Smooth muscle cell (in vitro differentiated cells): ENCODE results near the gene DDX20. TPM values are rescaled to one million over a fixed set of nuclear protein-coding genes. Genes with fewer than 3 reads are reported as not detected.

Experiments used
- DNase-seq: peaks from one replicate; lab custom pipeline; 2025; ENCODE audit not compliant: unreplicated experiment; lab: John Stamatoyannopoulos, UW
- H2AFZ ChIP-seq: fragments of 200-600 bp; sonication (generic); 2 replicates; pipeline ENCODE4 v1.6.0; 2016; ENCODE audit warnings: antibody characterized with exemption, low read depth, mild to moderate bottlenecking
- H3F3A ChIP-seq: fragments of 200-600 bp; sonication (generic); 2 replicates; pipeline ENCODE4 v1.6.0; 2017; ENCODE audit warnings: antibody characterized with exemption, low read depth
- H3K27ac ChIP-seq: fragments of 200-600 bp; sonication (generic); 2 replicates; pipeline ENCODE4 v1.5.1; 2016; ENCODE audit warnings: low read depth, mild to moderate bottlenecking
- H3K27me3 ChIP-seq: fragments of 200-600 bp; sonication (generic); 2 replicates; pipeline ENCODE4 v1.6.1; 2016; ENCODE audit warnings: low read depth, mild to moderate bottlenecking
- H3K36me3 ChIP-seq: fragments of 200-600 bp; sonication (generic); 2 replicates; pipeline ENCODE4 v1.5.1; 2016; ENCODE audit warnings: low read depth
- H3K4me1 ChIP-seq: fragments of 200-600 bp; sonication (generic); 2 replicates; pipeline ENCODE4 v1.5.1; 2016; ENCODE audit warnings: low read depth
- H3K4me2 ChIP-seq: fragments of 200-600 bp; sonication (generic); 2 replicates; pipeline ENCODE4 v1.6.0; 2016; ENCODE audit warnings: mild to moderate bottlenecking
- H3K4me3 ChIP-seq: fragments of 200-600 bp; sonication (generic); 2 replicates; pipeline ENCODE4 v1.5.1; 2016; ENCODE audit warnings: mild to moderate bottlenecking
- H3K79me2 ChIP-seq: fragments of 200-600 bp; sonication (generic); 2 replicates; pipeline ENCODE4 v1.6.0; 2016; ENCODE audit warnings: low read depth, mild to moderate bottlenecking
- H3K9ac ChIP-seq: fragments of 200-600 bp; sonication (generic); 2 replicates; pipeline ENCODE4 v1.6.0; 2016; ENCODE audit warnings: low read depth
- H3K9me3 ChIP-seq: fragments of 200-600 bp; sonication (generic); replicated peaks from 2 replicates; pipeline ENCODE4 v1.5.1; 2016; ENCODE audit warnings: low read depth
- H4K20me1 ChIP-seq: fragments of 200-600 bp; sonication (generic); 2 replicates; pipeline ENCODE4 v1.6.0; 2016; ENCODE audit warnings: low read depth
- WGBS: methylation state at CpG from one replicate; pipeline ENCODE4 v1.1.7; 2016; ENCODE audit warnings: low lambda C conversion rate; 5-methylcytosine and 5-hydroxymethylcytosine counted together
- polyA plus RNA-seq: library from polyadenylated mRNA; unstranded; fragments of >200 nt; fragmentation: Nextera tagmentation; extraction: Ambion mirVana; gene quantifications from 2 replicates; pipeline ENCODE4 v1.2.1, GENCODE V29; 2016
- total RNA-seq: library from RNA; depleted of rRNA; stranded (reverse); fragments of >200 nt; gene quantifications from 2 replicates; pipeline ENCODE4 v1.2.3, GENCODE V29; 2014
- TF ChIP-seq, protein P1 (sequence below): fragments of 200-600 bp; sonication (generic); IDR thresholded peaks from 2 replicates; pipeline ENCODE4 v1.5.1; 2017; ENCODE audit warnings: borderline replicate concordance, mild to moderate bottlenecking, antibody characterized with exemption; ENCODE audit not compliant: insufficient read depth, poor library complexity, severe bottlenecking

The DDX20 gene
- total and polyA plus RNA-seq, 2 experiments from 2014 or later: 8.8 to 20.0 TPM

DNA sequence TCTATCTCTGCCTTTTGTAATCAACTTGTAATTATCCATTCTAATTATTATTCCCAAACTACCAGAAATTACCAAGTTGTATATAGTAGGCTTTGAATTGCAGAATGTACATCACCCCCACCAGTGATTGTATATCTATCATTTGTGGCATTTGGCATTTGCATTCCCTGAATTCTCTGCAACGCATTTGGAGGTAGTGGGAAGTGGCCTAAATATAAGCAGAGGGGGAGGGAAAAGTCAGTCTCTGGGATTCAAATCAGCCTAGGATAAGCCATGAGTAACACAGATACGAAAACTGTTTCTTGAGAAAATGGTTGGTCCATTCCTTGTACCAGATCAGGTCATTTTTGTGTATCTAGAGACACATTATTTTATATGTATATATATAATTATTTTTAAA, 20.7 kb downstream of the DDX20 start:
- Histone ChIP-seq H3K4me3 (no peak overlapping the region), H3K79me2 (no peaks in the 10 kb centered on the region), H3F3A (no peaks in the 10 kb centered on the region), H3K4me1 (no peaks in the 10 kb centered on the region), H3K9ac (no peak overlapping the region), H2AFZ (no peak overlapping the region), H3K27me3 (no peaks in the 10 kb centered on the region), H3K9me3 (no peaks in the 10 kb centered on the region), H3K36me3 (no peaks in the 10 kb centered on the region), H3K27ac (no peak overlapping the region), H3K4me2 (no peak overlapping the region), H4K20me1 (no peaks in the 10 kb centered on the region)
- DNase-seq: no peak
- 32% methylated on average over 2 of the region's 2 CpGs for WGBS
- TF ChIP-seq, protein P1, sequence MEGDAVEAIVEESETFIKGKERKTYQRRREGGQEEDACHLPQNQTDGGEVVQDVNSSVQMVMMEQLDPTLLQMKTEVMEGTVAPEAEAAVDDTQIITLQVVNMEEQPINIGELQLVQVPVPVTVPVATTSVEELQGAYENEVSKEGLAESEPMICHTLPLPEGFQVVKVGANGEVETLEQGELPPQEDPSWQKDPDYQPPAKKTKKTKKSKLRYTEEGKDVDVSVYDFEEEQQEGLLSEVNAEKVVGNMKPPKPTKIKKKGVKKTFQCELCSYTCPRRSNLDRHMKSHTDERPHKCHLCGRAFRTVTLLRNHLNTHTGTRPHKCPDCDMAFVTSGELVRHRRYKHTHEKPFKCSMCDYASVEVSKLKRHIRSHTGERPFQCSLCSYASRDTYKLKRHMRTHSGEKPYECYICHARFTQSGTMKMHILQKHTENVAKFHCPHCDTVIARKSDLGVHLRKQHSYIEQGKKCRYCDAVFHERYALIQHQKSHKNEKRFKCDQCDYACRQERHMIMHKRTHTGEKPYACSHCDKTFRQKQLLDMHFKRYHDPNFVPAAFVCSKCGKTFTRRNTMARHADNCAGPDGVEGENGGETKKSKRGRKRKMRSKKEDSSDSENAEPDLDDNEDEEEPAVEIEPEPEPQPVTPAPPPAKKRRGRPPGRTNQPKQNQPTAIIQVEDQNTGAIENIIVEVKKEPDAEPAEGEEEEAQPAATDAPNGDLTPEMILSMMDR: no peak

DNA sequence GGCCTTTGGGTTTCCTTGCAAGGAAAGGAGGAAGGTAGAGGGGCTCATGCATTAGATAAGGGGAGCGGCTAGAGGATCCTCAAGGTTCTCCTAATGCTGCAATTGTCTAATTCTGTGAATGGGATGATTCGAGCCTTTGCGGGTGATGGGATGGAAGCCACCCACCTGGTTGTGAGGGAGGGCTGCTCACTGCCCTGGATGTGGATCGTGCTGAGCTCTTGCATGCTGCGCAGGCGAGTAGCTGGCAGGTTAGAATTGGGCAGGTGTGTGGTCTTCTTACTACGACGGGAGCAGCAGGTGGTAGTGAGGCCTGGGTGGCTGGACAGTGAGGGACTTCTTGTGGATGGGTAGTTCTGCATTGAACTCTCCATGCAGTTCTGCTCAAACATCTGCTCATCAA, 21.2 kb downstream of the DDX20 start:
- Histone ChIP-seq H3K27me3 (no peaks in the 10 kb centered on the region), H3K9me3 (no peaks in the 10 kb centered on the region), H2AFZ (no peak overlapping the region), H3K36me3 (no peaks in the 10 kb centered on the region), H3K4me2 (no peak overlapping the region), H3F3A (no peaks in the 10 kb centered on the region), H3K4me1 (no peaks in the 10 kb centered on the region), H3K9ac (no peak overlapping the region), H3K4me3 (no peak overlapping the region), H4K20me1 (no peaks in the 10 kb centered on the region), H3K27ac (no peak overlapping the region), H3K79me2 (no peaks in the 10 kb centered on the region)
- no peak for DNase-seq
- TF ChIP-seq, protein P1: no peak
- WGBS: 93% methylated on average over 8 of the region's 8 CpGs

DNA sequence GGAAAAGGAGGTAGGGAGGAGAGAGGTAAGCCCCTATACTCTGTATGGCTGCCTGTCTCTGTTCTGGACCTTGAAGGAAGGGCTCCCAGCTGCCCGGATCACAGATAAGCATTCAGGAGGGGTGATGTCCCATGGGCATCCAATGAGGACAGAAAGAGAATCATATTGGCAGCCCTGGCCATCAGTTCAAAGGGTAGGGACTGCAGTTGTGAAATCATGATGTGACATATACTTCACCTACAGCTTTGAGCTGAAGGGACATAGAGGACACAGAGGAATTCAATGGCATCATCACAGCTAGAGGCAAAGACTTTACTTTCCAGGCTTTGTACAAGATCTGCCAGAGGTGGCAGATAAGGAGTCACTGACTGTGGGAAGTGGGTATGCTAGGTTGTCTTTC, 21.6 kb downstream of the DDX20 start:
- H3K79me2 ChIP-seq: no peaks in the 10 kb centered on the region
- no peak overlapping the region for H3K4me2 ChIP-seq

DNA sequence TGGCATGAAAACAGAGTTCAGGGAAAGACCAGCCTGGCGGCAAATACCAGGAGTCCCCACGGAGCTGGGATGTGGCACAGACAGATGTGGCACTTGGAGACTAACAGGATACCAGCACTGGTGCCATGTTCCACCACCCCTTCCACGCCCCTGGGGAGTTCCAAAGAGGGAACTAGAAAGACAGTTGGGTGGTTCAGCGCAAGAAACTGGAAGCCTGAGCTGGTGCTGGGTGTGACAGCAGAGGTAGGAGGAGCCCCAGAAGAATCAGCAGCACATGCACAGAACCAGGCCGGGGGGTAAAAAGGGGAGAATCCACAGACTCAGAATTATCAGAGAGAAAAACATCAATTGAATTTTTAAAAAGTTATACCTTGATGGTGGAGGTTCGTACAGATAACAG, 22.4 kb downstream of the DDX20 start:
- no peaks in the 10 kb centered on the region for H3K9me3 ChIP-seq
- DNase-seq: no peak
- H3K27ac ChIP-seq: no peak overlapping the region
- no peak overlapping the region for H2AFZ ChIP-seq
- TF ChIP-seq, protein P1: no peak
- no peaks in the 10 kb centered on the region for H4K20me1 ChIP-seq
- H3K4me3 ChIP-seq: no peak overlapping the region
- H3K9ac ChIP-seq: no peak overlapping the region
- H3K4me1 ChIP-seq: no peaks in the 10 kb centered on the region
- H3K36me3 ChIP-seq: no peaks in the 10 kb centered on the region
- no peaks in the 10 kb centered on the region for H3K27me3 ChIP-seq
- H3K79me2 ChIP-seq: no peaks in the 10 kb centered on the region
- H3F3A ChIP-seq: no peaks in the 10 kb centered on the region
- 84% methylated on average over 6 of the region's 6 CpGs for WGBS
- H3K4me2 ChIP-seq: no peak overlapping the region

More for the DNA sequence above, 21.6 kb downstream of the DDX20 start:
- no peaks in the 10 kb centered on the region for H3F3A ChIP-seq
- H4K20me1 ChIP-seq: no peaks in the 10 kb centered on the region
- no peaks in the 10 kb centered on the region for H3K27me3 ChIP-seq
- no peak overlapping the region for H3K9ac ChIP-seq
- WGBS: 96% methylated on average over 1 of the region's 1 CpG
- TF ChIP-seq, protein P1: no peak
- H3K9me3 ChIP-seq: no peaks in the 10 kb centered on the region
- H3K36me3 ChIP-seq: no peaks in the 10 kb centered on the region
- no peak for DNase-seq
- H3K4me3 ChIP-seq: no peak overlapping the region
- no peak overlapping the region for H2AFZ ChIP-seq
- H3K27ac ChIP-seq: no peak overlapping the region
- no peaks in the 10 kb centered on the region for H3K4me1 ChIP-seq
